Liver (tissue), 9 donors: Measurements from ENCODE around the gene PLPP3. TPM values are rescaled to one million over a fixed set of nuclear protein-coding genes. Genes with fewer than 3 reads are reported as not detected.

ENCODE experiments used
- DNase-seq: peaks from one replicate; pipeline ENCODE4 v3.0.0-alpha.2; 2017; ENCODE audit warnings: low spot score
- H3K27ac ChIP-seq, 2 donors: one replicate each; pipeline ENCODE4 v1.7.0; 2013; ENCODE audit warnings: inconsistent platforms in 2 of 2, low read length in 2 of 2, control low read depth in 1 of 2, low read depth in 1 of 2, mild to moderate bottlenecking in 1 of 2
- H3K27me3 ChIP-seq, 4 donors: one replicate each; pipeline versions ENCODE4 v1.6.1 to v1.7.0; 2013; ENCODE audit warnings: low read length in 3 of 4, inconsistent platforms in 1 of 4, mild to moderate bottlenecking in 1 of 4, moderate library complexity in 1 of 4; ENCODE audit not compliant: control insufficient read depth in 4 of 4, insufficient read depth in 4 of 4
- H3K36me3 ChIP-seq, 4 donors: one replicate each; pipeline versions ENCODE4 v1.6.1 to v1.7.0; 2013; ENCODE audit warnings: low read length in 3 of 4, mild to moderate bottlenecking in 3 of 4, low read depth in 1 of 4, moderate library complexity in 1 of 4; ENCODE audit not compliant: control insufficient read depth in 4 of 4, insufficient read depth in 3 of 4
- H3K4me1 ChIP-seq, 4 donors: one replicate each; pipeline versions ENCODE4 v1.6.1 to v1.7.0; 2013; ENCODE audit warnings: low read length in 3 of 4, mild to moderate bottlenecking in 3 of 4, moderate library complexity in 1 of 4; ENCODE audit not compliant: control insufficient read depth in 4 of 4, insufficient read depth in 4 of 4
- H3K4me3 ChIP-seq, 3 donors: one replicate each; pipeline versions ENCODE4 v1.6.1 to v1.7.0; 2013; ENCODE audit warnings: low read length in 3 of 3, control low read depth in 1 of 3, low read depth in 1 of 3, mild to moderate bottlenecking in 1 of 3
- H3K9ac ChIP-seq, 2 donors: one replicate each; pipeline ENCODE4 v1.7.0; 2013; ENCODE audit warnings: low read length in 2 of 2, mild to moderate bottlenecking in 2 of 2, moderate library complexity in 2 of 2, control low read depth in 1 of 2, low read depth in 1 of 2
- H3K9me3 ChIP-seq, 4 donors: one replicate each; pipeline versions ENCODE4 v1.6.1 to v1.7.0; 2013; ENCODE audit warnings: low read length in 3 of 4; ENCODE audit not compliant: control insufficient read depth in 4 of 4
- CTCF ChIP-seq: fragments of 150-350 bp; IDR thresholded peaks from 2 replicates; pipeline ENCODE4 v1.5.1; 2017; ENCODE audit warnings: improper control_type of control experiment, low read depth, low read length; ENCODE audit not compliant: missing input control
- EGR1 ChIP-seq, 2 donors: IDR thresholded peaks; 2 replicates each; pipeline ENCODE4 v1.6.1; 2016 to 2018; ENCODE audit warnings: antibody characterized with exemption in 2 of 2, low read depth in 2 of 2
- FOXA1 ChIP-seq: IDR thresholded peaks from 2 replicates; pipeline ENCODE4 v1.6.1; 2016; ENCODE audit warnings: antibody characterized with exemption
- FOXA2 ChIP-seq: IDR thresholded peaks from 2 replicates; pipeline ENCODE4 v1.6.1; 2016; ENCODE audit warnings: antibody characterized with exemption
- GABPA ChIP-seq, 2 donors: IDR thresholded peaks in 1 of 2; conservative IDR thresholded peaks in 1 of 2; 2 replicates each; pipeline ENCODE4 v1.6.1; 2016; ENCODE audit warnings: antibody characterized with exemption in 2 of 2, mild to moderate bottlenecking in 1 of 2, moderate library complexity in 1 of 2
- HNF4A ChIP-seq, 2 donors: conservative IDR thresholded peaks; 2 replicates each; pipeline ENCODE4 v1.6.1; 2016; ENCODE audit warnings: antibody characterized with exemption in 2 of 2, mild to moderate bottlenecking in 2 of 2
- HNF4G ChIP-seq: IDR thresholded peaks from 2 replicates; pipeline ENCODE4 v1.6.1; 2016; ENCODE audit warnings: antibody characterized with exemption
- JUND ChIP-seq, 2 donors: IDR thresholded peaks; 2 replicates each; pipeline ENCODE4 v1.6.1; 2016; ENCODE audit warnings: antibody characterized with exemption in 2 of 2
- MAX ChIP-seq: IDR thresholded peaks from 2 replicates; pipeline ENCODE4 v1.6.1; 2016; ENCODE audit warnings: antibody characterized with exemption
- NR2F2 ChIP-seq: IDR thresholded peaks from 2 replicates; pipeline ENCODE4 v1.6.1; 2016; ENCODE audit warnings: antibody characterized with exemption
- RAD21 ChIP-seq, 2 donors: IDR thresholded peaks; 2 replicates each; pipeline ENCODE4 v1.6.1; 2016; ENCODE audit warnings: antibody characterized with exemption in 2 of 2, mild to moderate bottlenecking in 2 of 2
- RXRA ChIP-seq, 2 donors: IDR thresholded peaks; 2 replicates each; pipeline ENCODE4 v1.6.1; 2017 to 2018; ENCODE audit warnings: antibody characterized with exemption in 2 of 2, mild to moderate bottlenecking in 1 of 2
- SP1 ChIP-seq: IDR thresholded peaks from 2 replicates; pipeline ENCODE4 v1.6.1; 2018; ENCODE audit warnings: antibody characterized with exemption, mild to moderate bottlenecking
- TAF1 ChIP-seq: conservative IDR thresholded peaks from 2 replicates; pipeline ENCODE4 v1.6.1; 2016; ENCODE audit warnings: antibody characterized with exemption, mild to moderate bottlenecking
- YY1 ChIP-seq: IDR thresholded peaks from 2 replicates; pipeline ENCODE4 v1.6.1; 2016; ENCODE audit warnings: antibody characterized with exemption, mild to moderate bottlenecking
- ZBTB33 ChIP-seq: IDR thresholded peaks from 2 replicates; pipeline ENCODE4 v1.6.1; 2016; ENCODE audit warnings: antibody characterized with exemption
- WGBS: extraction: QIAGEN DNeasy Blood & Tissue Kit; methylation state at CpG from one replicate; pipeline ENCODE4 v1.1.7; 2013; 5-methylcytosine and 5-hydroxymethylcytosine counted together
- polyA plus RNA-seq, 2 donors: library from polyadenylated mRNA; stranded (reverse) in 1 of 2; unstranded in 1 of 2; fragments of 200-250 nt in 1 of 2; fragments of >200 nt in 1 of 2; fragmentation: Nextera tagmentation in 1 of 2; extraction: Ambion mirVana in 1 of 2; gene quantifications; one replicate each; pipeline versions ENCODE4 v1.2.1 to v1.2.3, GENCODE V29; 2013 to 2015
- total RNA-seq, 2 donors: library from RNA; depleted of rRNA; stranded (reverse); fragments of >200 nt; gene quantifications; one replicate each; pipeline ENCODE4 v1.2.3, GENCODE V29; 2014
- donor health status: healthy.
- donor health status: healthy.
- donor health status: healthy.
- donor health status: healthy.
- donor health status: healthy.

Gene PLPP3
- total and polyA plus RNA-seq, 4 donors: 46.1 to 91.2 (median 67.6) TPM

- no peak for TF ChIP-seq CTCF
- TF ChIP-seq FOXA2: no peak
- TF ChIP-seq YY1: no peak
- TF ChIP-seq EGR1 (IDR thresholded peaks at IDR 0.05; ENCODE audit: low read depth in 2 of 2): no peak
Observed at GRCh38 chr1:56483104-56483503, 96.3 kb downstream of the PLPP3 start (continued).

GRCh38 chr1:56482486-56482885, 96.9 kb downstream of the PLPP3 start:
- DNase-seq: no peak
- Histone ChIP-seq H3K27me3 (no peaks in the 10 kb centered on the region), H3K27ac (no peak overlapping the region), H3K9ac (no peak overlapping the region), H3K4me3 (no peak overlapping the region), H3K36me3 (no peaks in the 10 kb centered on the region), H3K4me1 (peaks cover 0 to 12% (median 4%) of the 10 kb centered on the region in 4 donors), H3K9me3 (no peaks in the 10 kb centered on the region)
- WGBS: 31% methylated on average over 1 of the region's 1 CpG
- TF ChIP-seq RAD21 (IDR thresholded peaks at IDR 0.05) (peak; percentile 8 to 41), YY1 (peak; percentile 32), HNF4G (peak; percentile 34), FOXA2 (peak; percentile 53), HNF4A (conservative IDR thresholded peaks at IDR 0.05) (peak; percentile 75 to 81), RXRA (IDR thresholded peaks at IDR 0.05) (peak; percentile 18 to 29), CTCF (no peak), MAX (peak; percentile 40), ZBTB33 (no peak)

- DNase-seq: no peak
- peaks cover 4 to 20% (median 9%) of the 10 kb centered on the region in 4 donors for H3K4me1 ChIP-seq
- no peaks in the 10 kb centered on the region for H3K36me3 ChIP-seq
- no peak overlapping the region for H3K27ac ChIP-seq
- H3K9me3 ChIP-seq: no peaks in the 10 kb centered on the region
- H3K9ac ChIP-seq: no peak overlapping the region
- no peak for TF ChIP-seq GABPA (IDR thresholded peaks at IDR 0.05 in 1 of 2, conservative IDR thresholded peaks at IDR 0.05 in 1 of 2)
- TF ChIP-seq EGR1 (IDR thresholded peaks at IDR 0.05; ENCODE audit: low read depth in 2 of 2): no peak
- no peak for TF ChIP-seq NR2F2
- no peak for TF ChIP-seq FOXA2
- no peak for TF ChIP-seq HNF4G
- no peak for TF ChIP-seq RXRA (IDR thresholded peaks at IDR 0.05)
- no peak for TF ChIP-seq CTCF
- no peak for TF ChIP-seq YY1
- TF ChIP-seq JUND (IDR thresholded peaks at IDR 0.05): no peak
- TF ChIP-seq FOXA1: no peak
- no peak for TF ChIP-seq TAF1
- no peak for TF ChIP-seq SP1
- no peak for TF ChIP-seq MAX
- no peak for TF ChIP-seq ZBTB33
- H3K4me3 ChIP-seq: no peak overlapping the region
- H3K27me3 ChIP-seq: no peaks in the 10 kb centered on the region
Observed at GRCh38 chr1:56481140-56481694, 98.1 kb downstream of the PLPP3 start.
